Stimulated activated CD4-positive, alpha-beta T cell treated with anti-CD3 and anti-CD28 coated beads, Interleukin-15, amount 100 ng/mL, for 1 hour (primary cell): Measurements from ENCODE around the gene GPATCH3.
"Not testable (repeated sequence)": the region's sequence is repeated elsewhere in the genome, so short reads cannot be mapped to it uniquely, and the experiment has no call there.

Experiments
- DNase-seq, 2 donors: peaks; one replicate each; pipeline ENCODE4 v3.0.0-alpha.2; 2020; ENCODE audit warnings: low read depth in 1 of 2, low spot score in 1 of 2

The GPATCH3 gene, protein sequence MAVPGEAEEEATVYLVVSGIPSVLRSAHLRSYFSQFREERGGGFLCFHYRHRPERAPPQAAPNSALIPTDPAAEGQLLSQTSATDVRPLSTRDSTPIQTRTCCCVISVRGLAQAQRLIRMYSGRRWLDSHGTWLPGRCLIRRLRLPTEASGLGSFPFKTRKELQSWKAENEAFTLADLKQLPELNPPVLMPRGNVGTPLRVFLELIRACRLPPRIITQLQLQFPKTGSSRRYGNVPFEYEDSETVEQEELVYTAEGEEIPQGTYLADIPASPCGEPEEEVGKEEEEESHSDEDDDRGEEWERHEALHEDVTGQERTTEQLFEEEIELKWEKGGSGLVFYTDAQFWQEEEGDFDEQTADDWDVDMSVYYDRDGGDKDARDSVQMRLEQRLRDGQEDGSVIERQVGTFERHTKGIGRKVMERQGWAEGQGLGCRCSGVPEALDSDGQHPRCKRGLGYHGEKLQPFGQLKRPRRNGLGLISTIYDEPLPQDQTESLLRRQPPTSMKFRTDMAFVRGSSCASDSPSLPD

DNA sequence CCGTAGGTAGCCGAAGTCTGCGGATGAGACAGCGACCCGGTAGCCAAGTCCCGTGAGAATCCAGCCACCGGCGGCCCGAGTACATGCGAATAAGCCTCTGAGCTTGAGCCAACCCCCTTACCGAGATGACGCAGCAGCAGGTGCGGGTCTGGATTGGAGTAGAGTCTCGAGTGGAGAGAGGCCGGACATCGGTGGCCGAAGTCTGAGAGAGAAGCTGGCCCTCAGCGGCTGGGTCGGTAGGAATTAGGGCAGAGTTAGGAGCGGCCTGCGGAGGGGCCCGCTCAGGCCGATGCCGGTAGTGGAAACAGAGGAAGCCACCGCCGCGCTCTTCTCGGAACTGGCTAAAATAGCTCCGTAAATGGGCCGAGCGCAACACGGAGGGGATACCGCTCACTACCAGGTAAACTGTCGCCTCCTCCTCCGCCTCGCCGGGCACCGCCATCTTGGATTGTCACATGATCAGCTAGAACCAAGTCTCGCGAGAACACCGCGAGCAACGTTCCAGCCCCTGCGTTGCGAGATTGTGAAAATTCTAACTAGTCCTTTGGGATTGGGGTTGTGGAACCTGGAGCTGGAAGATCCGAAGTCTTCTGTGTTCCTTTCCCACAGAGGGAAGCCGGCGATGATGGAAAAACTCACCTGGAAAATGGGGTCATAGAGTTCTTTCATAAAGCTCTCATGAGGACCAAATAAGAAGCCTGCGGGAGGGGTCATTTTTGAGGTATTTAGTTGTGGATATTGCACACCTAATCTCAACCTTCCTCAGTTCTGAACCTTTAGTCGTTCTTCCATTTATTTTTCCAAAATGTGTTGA, at the start of gene GPATCH3:
GPATCH3 (minus strand) TSS at position 467 of the 814 bp plus-strand sequence; CDS start at position 442, 25 bp downstream.
- peak; percentile 69 to 72 for DNase-seq

GRCh38 chr1:26949926-26950319, 49.7 kb upstream of the GPATCH3 start:
- DNase-seq = no peak

DNA sequence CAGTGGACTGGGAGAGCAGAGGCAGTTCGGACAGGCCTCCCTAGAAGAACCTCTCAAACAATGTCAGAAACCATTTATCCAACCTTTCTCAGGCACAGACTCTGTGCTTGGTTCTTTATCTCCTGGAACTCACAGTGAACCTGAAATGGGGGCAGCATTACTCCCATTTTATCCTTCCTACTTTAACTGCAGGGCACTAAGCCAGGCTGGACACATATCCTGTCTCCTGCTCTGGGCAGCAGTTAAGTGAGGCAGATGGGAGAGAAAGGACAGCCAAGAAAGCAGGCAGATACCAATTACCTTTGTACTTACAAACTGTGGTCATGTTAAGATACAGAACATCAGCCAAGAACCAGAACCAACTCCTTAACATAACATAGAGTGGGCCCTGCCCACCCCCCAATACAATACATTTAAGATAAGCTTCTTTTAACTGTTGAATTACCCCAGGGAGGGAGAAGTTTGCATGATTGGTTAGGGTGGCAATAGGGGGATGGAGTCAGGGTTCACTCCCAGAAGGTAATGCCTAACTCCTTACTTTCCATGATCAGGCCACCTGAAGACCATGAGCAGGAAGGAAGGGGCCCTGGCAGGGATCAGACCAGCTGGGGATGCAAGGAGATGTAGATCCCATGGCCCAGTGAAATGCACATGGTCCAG, 49.1 kb upstream of the GPATCH3 start:
- no peak for DNase-seq

DNA sequence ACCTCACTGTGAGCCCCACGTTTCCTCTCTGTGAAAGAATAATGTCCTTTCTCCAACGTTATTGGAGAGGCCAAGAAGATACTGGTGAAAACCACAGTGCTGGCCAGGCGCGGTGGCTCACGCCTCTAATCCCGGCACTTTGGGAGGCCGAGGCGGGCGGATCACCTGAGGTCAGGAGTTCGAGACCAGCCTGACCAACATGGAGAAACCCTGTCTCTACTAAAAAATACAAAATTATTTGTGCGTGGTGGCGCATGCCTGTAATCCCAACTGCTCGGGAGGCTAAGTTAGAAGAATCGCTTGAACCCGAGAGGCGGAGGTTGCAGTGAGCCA, 48.4 kb upstream of the GPATCH3 start:
- not testable (repeated sequence) for DNase-seq

- DNase-seq = no peak
Measured at GRCh38 chr1:26946270-26946669, 46.0 kb upstream of the GPATCH3 start.

GRCh38 chr1:26945728-26946127, 45.5 kb upstream of the GPATCH3 start:
- no peak for DNase-seq

DNA sequence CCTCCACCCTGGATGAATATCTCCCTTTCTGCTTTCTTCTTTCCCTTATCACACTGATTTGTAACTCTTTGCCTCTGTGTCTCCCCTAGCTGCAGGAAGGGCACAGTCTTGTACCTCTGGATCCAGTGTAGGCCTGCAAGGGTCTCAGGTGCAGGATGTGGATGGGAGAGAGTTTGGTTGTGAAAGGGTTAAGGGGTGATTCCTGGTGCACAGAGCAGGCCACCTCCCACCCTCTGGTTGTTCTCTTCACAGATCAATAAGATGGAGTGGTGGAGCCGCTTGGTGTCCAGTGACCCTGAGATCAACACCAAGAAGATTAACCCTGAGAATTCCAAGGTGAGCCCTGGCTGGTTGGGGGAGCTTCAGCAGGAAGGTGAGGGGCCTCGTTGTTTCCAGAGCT, 44.9 kb upstream of the GPATCH3 start:
- no peak for DNase-seq

DNA sequence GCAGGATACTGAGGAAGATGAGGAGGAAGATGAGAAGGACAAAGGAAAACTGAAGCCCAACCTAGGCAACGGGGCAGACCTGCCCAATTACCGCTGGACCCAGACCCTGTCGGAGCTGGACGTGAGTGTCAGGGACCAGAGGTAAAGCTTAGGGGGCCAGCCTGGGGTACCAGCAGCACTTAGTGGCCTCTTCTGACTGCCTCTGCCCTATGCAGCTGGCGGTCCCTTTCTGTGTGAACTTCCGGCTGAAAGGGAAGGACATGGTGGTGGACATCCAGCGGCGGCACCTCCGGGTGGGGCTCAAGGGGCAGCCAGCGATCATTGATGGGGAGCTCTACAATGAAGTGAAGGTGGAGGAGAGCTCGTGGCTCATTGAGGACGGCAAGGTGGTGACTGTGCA, 42.4 kb upstream of the GPATCH3 start:
- no peak for DNase-seq

GRCh38 chr1:26941311-26941710, 41.0 kb upstream of the GPATCH3 start:
- DNase-seq = no peak

GRCh38 chr1:26938659-26939025, 38.4 kb upstream of the GPATCH3 start:
- DNase-seq = no peak

GRCh38 chr1:26938004-26938658, 37.9 kb upstream of the GPATCH3 start:
- DNase-seq = no peak

- DNase-seq = no peak
Measured at GRCh38 chr1:26936823-26937222, 36.6 kb upstream of the GPATCH3 start.

DNA sequence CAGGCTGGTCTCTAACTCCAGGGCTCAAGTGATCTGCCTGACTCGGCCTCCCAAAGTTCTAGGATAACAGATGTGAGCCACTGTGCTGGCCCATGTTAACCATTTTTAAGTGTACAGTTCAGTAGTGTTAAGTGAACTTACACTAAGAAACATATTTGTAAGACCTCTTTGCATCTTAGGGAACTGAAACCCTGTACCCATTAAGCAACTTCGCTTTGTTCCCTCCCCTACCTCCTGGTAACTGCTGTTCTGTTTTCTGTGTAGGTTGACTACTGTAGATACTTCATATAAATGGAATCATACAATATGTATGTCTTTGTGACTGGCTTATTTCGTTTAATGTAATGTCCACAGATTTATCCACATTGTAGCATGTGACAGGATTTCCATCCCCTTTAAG, 32.3 kb upstream of the GPATCH3 start:
- no peak for DNase-seq

GRCh38 chr1:26923711-26924110, 23.4 kb upstream of the GPATCH3 start:
- DNase-seq = no peak

DNA sequence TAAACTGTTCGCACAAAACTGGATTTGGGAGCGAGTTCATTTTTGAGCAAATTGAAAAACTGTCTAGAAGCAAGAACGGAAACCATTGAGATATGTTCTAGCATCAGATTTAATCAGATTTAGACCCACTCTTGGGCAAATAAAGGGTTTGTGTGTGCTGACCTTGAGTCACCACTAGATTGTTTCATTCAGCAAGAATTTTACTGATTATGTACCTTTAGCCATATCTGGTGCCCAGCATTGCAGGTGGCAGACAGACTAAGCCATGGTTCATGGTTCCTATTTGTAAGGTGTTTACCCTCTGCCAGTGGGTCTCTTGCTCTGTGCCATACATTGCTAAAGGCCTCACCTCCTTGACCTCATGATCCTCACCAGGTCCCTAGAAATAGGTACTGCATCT, 22.6 kb upstream of the GPATCH3 start:
- DNase-seq = no peak

DNA sequence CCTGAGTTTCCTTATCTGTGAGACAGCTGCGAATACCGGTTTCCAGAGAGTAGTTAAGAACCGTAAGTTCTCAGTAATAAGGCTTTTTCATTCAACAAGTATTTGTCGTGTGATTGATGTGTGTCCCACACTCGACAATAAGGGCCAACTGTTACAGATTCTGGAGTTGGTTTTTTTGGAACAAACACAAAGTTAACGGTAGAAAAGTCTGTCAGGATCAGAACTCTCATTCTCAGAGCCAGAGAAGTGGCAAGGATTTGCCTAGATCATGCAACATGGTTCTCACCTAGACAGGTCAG, 22.1 kb upstream of the GPATCH3 start:
- DNase-seq = no peak

GRCh38 chr1:26921540-26922430, 21.5 kb upstream of the GPATCH3 start, which contains the start of gene NUDC:
NUDC (plus strand) TSS chr1:26921743; CDS start chr1:26921849, 106 bp downstream.
- peak; percentile 86 to 90 for DNase-seq

DNA sequence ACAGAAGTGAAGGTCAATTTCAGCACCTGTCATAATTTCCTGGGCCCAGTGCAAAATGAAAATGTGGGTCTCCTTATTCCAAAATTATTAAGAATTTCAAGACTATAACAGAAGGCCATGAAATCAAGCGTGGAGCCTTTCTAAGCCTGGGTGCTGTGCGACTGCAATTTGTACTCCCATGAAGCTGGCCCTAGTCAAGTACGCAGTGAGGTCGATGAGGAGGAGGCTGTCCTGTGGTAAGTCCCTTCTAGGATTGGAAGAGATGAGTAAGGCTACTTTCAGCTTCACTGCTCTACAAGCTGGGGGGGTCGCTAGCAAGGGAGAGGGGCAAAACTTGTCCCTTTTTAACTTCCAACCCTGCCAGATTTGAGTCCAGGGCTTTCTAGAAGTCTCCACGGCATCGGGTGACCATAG, 20.9 kb upstream of the GPATCH3 start:
- no peak for DNase-seq

DNA sequence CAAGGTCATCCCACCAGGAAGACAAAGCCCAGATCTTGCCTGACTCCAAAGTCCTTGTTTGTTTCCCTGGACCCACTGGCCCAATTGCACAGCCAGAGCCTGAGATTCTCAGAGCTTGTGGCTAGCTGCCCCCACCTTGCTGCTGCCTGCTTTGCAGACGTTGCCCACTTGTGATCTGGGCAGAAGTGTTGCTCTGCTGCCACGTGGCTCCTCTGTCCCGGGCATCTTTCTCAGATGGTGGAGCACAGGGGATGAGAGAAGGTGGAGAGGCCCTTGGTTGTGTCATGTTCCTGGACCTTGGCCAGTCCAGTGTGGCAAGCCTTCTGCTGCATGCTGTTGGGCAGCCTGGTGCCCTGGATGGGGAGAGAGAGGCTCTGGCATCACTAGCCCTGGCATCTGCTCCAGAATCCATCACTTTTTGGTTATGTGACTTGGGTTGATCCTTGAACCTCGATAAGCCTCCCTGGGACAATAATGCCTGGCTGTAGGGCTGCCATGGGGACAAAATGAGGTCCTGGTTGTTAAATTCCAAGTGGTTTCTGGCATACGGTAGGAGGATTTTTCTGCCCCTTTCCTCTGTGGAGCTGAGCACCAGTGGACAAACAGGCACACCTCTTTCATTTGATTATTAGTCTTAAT, 15.1 kb upstream of the GPATCH3 start:
- DNase-seq = no peak
